ENCODE measurements around the gene BRAP.

BRAP gene

DNA sequence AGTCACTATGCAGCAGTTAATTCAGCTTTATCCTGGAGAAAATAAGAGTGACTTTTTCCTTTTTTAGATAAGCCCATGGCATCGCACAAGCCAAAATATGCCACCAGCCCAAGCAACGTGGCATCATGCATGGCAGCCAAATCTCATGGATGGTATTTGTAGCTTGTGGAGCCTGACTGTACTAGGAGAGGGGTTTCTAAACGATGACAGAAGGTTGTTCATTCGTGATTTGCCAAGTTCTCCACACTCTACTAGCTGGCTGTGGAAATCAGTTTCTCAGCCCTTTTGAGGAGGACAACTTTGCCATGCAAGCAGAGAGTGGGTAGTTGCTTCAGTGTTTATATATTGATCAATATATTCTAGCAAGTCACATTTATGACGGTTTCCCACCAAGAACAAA is 45.2 kb downstream of the BRAP start:
- in situ Hi-C loops (cut with HindIII; ENCODE audit: low sequenced_read_pairs) = no loop called here

DNA sequence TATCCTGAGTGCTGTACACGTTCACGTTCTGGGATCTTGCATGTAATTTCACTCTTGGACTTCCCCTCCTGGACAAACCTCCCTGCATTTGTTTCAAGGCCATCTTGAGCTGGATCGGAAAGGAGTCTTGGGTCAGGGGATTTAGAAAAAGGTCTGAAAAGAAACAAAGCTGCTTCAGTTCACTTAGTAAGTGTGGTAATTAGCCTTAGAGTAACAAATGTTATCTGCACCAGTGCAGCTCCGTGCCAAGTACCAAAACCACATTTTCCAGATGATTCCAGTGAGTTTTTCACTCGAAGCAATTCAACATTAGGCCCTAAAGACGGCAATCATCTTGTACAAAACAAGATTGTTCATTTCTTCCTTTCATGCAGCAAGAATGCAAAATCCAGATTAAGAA is 47.2 kb downstream of the BRAP start:
- TF ChIP-seq, protein P1, sequence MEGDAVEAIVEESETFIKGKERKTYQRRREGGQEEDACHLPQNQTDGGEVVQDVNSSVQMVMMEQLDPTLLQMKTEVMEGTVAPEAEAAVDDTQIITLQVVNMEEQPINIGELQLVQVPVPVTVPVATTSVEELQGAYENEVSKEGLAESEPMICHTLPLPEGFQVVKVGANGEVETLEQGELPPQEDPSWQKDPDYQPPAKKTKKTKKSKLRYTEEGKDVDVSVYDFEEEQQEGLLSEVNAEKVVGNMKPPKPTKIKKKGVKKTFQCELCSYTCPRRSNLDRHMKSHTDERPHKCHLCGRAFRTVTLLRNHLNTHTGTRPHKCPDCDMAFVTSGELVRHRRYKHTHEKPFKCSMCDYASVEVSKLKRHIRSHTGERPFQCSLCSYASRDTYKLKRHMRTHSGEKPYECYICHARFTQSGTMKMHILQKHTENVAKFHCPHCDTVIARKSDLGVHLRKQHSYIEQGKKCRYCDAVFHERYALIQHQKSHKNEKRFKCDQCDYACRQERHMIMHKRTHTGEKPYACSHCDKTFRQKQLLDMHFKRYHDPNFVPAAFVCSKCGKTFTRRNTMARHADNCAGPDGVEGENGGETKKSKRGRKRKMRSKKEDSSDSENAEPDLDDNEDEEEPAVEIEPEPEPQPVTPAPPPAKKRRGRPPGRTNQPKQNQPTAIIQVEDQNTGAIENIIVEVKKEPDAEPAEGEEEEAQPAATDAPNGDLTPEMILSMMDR (IDR thresholded peaks at IDR 0.05; ENCODE audit: low read depth, low read length) = no peak

More for the DNA sequence above, 45.2 kb downstream of the BRAP start:
- no peak for DNase-seq (ENCODE audit: low read depth, low spot score)
- TF ChIP-seq, protein P1 (IDR thresholded peaks at IDR 0.05; ENCODE audit: low read depth, low read length) = no peak
- H3K4me3 ChIP-seq (ENCODE audit: low read depth, low read length) = no peak overlapping the region

DNA sequence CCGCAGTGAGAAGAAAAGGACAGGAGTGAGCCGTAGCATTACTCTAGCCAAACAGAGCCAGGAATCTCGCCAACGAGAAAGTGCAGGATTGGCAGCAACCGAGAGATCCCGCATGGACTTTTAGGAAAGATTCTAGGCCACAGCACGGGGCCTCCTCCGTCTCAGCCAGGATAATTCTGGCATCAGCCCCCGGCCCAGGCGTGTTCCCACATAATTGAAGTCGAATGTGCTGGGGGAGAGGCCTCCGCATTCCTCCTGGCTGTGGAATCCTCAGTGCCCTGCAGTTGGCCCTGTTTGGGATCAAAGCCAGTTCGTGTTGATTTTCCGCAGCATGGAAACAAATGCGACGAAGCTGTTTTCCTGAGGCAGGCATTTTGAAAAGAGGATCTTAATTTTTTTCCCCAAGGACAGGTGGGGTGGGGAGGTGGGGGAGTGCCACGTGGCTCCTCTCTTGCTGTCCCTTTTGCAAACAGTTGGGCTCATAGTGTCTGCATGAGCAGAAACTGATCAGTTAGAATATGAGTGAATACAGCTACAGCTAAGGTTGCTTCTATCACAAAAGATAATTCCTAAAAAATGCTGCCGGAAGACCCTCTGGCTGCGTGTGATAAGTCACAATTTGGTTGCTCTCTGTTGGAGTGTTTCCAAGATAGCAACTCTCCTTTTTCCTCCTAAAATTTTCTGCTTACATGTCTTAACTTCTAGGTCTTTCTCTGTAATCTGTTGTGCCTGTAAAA is 49.4 kb downstream of the BRAP start:
- no peak overlapping the region for H3K4me3 ChIP-seq (ENCODE audit: low read depth, low read length)
- TF ChIP-seq, protein P1 (IDR thresholded peaks at IDR 0.05; ENCODE audit: low read depth, low read length) = no peak
- DNase-seq (ENCODE audit: low read depth, low spot score) = peak; percentile 64
- in situ Hi-C loops (cut with HindIII; ENCODE audit: low sequenced_read_pairs) = no loop called here

More for the DNA sequence above, 47.2 kb downstream of the BRAP start:
- H3K4me3 ChIP-seq (ENCODE audit: low read depth, low read length) = no peak overlapping the region
- DNase-seq (ENCODE audit: low read depth, low spot score) = peak; percentile 42
- in situ Hi-C loops (cut with HindIII; ENCODE audit: low sequenced_read_pairs) = no loop called here

DNA sequence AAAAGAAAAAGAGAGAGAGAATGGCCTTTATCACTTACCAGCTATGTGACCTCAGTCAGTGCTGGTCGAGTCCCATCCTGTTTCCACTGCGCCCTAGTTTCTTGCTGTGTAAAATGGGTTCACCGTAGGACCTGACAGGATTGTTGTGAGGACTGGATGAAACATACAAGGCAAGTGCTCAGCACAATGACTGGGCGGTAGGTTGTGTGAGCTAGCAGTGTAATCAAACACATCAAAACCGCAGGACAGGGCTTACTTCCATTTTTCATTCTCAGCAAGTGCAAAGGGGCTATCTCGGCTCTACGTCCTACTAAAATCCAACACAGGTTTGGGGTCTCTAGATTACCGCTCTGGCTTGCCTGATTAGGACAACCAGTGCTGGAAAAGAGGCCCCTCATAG is 50.2 kb downstream of the BRAP start:
- in situ Hi-C loops (cut with HindIII; ENCODE audit: low sequenced_read_pairs) = no loop called here
- no peak overlapping the region for H3K4me3 ChIP-seq (ENCODE audit: low read depth, low read length)
- peak; percentile 29 for DNase-seq (ENCODE audit: low read depth, low spot score)
- TF ChIP-seq, protein P1 (IDR thresholded peaks at IDR 0.05; ENCODE audit: low read depth, low read length) = no peak

DNA sequence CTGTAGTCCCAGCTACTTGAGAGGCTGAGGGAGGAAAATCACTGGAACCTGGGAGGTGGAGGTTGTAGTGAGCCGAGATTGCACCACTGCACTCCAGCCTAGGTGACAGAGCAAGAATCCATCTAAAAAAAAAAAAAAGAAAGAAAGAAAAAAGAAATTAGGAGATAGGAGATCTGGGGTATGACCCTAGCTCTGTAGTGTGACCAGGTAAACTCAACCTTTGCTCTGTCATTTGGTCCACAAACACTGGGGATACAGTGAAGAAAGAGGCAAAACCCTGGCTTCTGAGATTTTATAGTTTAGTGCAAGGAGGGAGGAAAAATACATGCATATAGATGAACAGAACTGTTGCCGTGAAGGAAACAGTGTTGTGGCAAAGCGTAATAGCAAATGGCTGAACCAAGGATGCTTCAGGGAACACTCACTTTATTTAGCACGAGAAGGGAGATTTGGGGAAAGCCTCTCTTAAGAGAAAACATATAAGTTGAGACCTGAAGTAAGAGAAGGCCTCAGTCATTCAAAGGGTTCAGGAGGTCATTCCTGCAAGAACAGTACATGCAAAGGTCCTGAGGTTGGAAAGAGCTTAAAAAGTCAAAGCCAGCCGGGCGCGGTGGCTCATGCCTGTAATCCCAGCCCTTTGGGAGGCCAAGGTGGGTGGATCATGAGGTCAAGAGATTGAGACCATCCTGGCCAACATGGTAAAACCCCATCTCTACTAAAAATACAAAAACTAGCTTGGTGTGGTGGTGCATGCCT is 57.1 kb downstream of the BRAP start:
- TF ChIP-seq, protein P1 (IDR thresholded peaks at IDR 0.05; ENCODE audit: low read depth, low read length) = no peak
- in situ Hi-C loops (cut with HindIII; ENCODE audit: low sequenced_read_pairs) = no loop called here
- DNase-seq (ENCODE audit: low read depth, low spot score) = no peak
- no peak overlapping the region for H3K4me3 ChIP-seq (ENCODE audit: low read depth, low read length)

DNA sequence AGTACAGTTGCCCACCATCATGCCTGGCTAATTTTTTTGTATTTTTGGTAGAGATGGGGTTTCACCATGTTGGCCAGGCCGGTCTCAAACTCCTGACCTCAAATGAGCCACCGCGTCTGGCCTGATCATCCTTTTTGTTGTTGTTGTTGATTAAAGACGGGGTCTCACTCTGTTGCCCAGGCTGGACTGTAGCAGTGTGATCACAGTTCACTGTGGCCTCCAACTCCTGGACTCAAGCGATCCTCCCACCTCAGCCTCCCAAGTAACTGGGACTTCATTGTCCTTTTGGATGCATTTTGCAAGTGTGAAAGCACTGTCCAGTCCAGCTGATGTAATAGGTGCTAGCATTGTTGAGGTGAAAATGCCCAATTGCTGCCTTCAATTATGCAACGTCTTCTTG is 59.5 kb downstream of the BRAP start:
- in situ Hi-C loops (cut with HindIII; ENCODE audit: low sequenced_read_pairs) = no loop called here
- TF ChIP-seq, protein P1 (IDR thresholded peaks at IDR 0.05; ENCODE audit: low read depth, low read length) = no peak
- DNase-seq (ENCODE audit: low read depth, low spot score) = no peak

More for the DNA sequence above, 59.5 kb downstream of the BRAP start:
- H3K4me3 ChIP-seq (ENCODE audit: low read depth, low read length) = no peak overlapping the region
